ENCODE data around the gene CRLF1. TPM values are rescaled to one million over a fixed set of nuclear protein-coding genes. Genes with fewer than 3 reads are reported as not detected.
A peak's percentile ranks its signal among the peaks of the same experiment; 100 is the strongest.

The CRLF1 gene
- total RNA-seq, 1 donor from 2014 or later = 0.26 TPM

- no peaks in the 10 kb centered on the region for H3K27me3 ChIP-seq (ENCODE audit: control insufficient read depth, insufficient read depth, low read length)
- no peak for TF ChIP-seq CTCF (IDR thresholded peaks at IDR 0.05; ENCODE audit: insufficient read depth, low read length, severe bottlenecking)
- no peak overlapping the region for H3K4me3 ChIP-seq (ENCODE audit: low read depth, low read length)
- FAIRE-seq (no peak), DNase-seq (ENCODE audit: low read depth) (no peak)
- H3K36me3 ChIP-seq (ENCODE audit: control insufficient read depth, insufficient read depth, low read length) = no peaks in the 10 kb centered on the region
Measured at GRCh38 chr19:18551631-18552030, 55.0 kb downstream of the CRLF1 start.

GRCh38 chr19:18543814-18544475 is 62.7 kb downstream of the CRLF1 start:
- FAIRE-seq (no peak), DNase-seq (ENCODE audit: low read depth) (peak; percentile 79)
- H3K36me3 ChIP-seq (ENCODE audit: control insufficient read depth, insufficient read depth, low read length) = peaks cover 10% of the 10 kb centered on the region
- peak; percentile 21 for TF ChIP-seq CTCF (IDR thresholded peaks at IDR 0.05; ENCODE audit: insufficient read depth, low read length, severe bottlenecking)
- H3K27me3 ChIP-seq (ENCODE audit: control insufficient read depth, insufficient read depth, low read length) = no peaks in the 10 kb centered on the region
- H3K4me3 ChIP-seq (ENCODE audit: low read depth, low read length) = peak overlapping the region; percentile 77

Other genes starting within 250 kb of the CRLF1 start
- gene GDF15, start 220.6 kb downstream of the CRLF1 start, total RNA-seq = 123 and 166 TPM in 2 replicates
- under 0.01 TPM in 1 of 2 replicates, not detected in the other for gene LRRC25, start 209.2 kb downstream of the CRLF1 start, total RNA-seq
- 13.2 and 17.1 TPM in 2 replicates for gene SSBP4, start 187.4 kb downstream of the CRLF1 start, total RNA-seq
- gene ISYNA1, start 168.7 kb downstream of the CRLF1 start, total RNA-seq = 6.7 and 15.3 TPM in 2 replicates
- 9.7 and 13.8 TPM in 2 replicates for gene ELL, start 84.7 kb downstream of the CRLF1 start, total RNA-seq
- 142 and 218 TPM in 2 replicates for gene FKBP8, start 63.2 kb downstream of the CRLF1 start, total RNA-seq
- 47.7 and 50.2 TPM in 2 replicates for gene KXD1, start 48.9 kb downstream of the CRLF1 start, total RNA-seq
- gene UBA52, start 34.9 kb downstream of the CRLF1 start, total RNA-seq = 586 and 964 TPM in 2 replicates
- gene REX1BD, start 18.0 kb downstream of the CRLF1 start, total RNA-seq = 26.1 and 45.4 TPM in 2 replicates
- 0.13 and 0.79 TPM in 2 replicates for gene TMEM59L, start 6.1 kb upstream of the CRLF1 start, total RNA-seq
- 3.2 and 4.9 TPM in 2 replicates for gene KLHL26, start 30.2 kb upstream of the CRLF1 start, total RNA-seq
- gene CRTC1, start 76.9 kb upstream of the CRLF1 start, total RNA-seq = 0.79 and 1.3 TPM in 2 replicates
- gene COMP, start 184.5 kb upstream of the CRLF1 start, total RNA-seq = not detected in 2 replicates
- gene UPF1, start 225.2 kb upstream of the CRLF1 start, total RNA-seq = 80.9 and 82.9 TPM in 2 replicates

All from bronchial epithelial cell (primary cell).